HepG2 (cell line): ENCODE measurements around the gene EARS2. TPM values are rescaled to one million over a fixed set of nuclear protein-coding genes. Genes with fewer than 3 reads are reported as not detected.

Experiments
- ARNT ChIP-seq: fragments of 450-650 bp; IDR thresholded peaks from 2 replicates; pipeline ENCODE4 v1.6.1; 2017
- MEF2D ChIP-seq: sonication (generic); formaldehyde crosslinking; IDR thresholded peaks from 2 replicates; pipeline ENCODE4 v1.5.1; 2020; ENCODE audit warnings: mild to moderate bottlenecking, missing genetic modification reagents
- NR3C1 ChIP-seq: sonication (generic); formaldehyde crosslinking; IDR thresholded peaks from 2 replicates; pipeline ENCODE4 v1.4.0; 2020; ENCODE audit warnings: missing genetic modification reagents
- PHF8 ChIP-seq: sonication (generic); formaldehyde crosslinking; IDR thresholded peaks from 2 replicates; pipeline ENCODE4 v1.5.0; 2020; ENCODE audit warnings: missing genetic modification reagents
- RAD51 ChIP-seq: fragments of 450-650 bp; IDR thresholded peaks from 2 replicates; pipeline ENCODE4 v1.6.1; 2016; ENCODE audit warnings: borderline replicate concordance
- SMARCC2 ChIP-seq: fragments of 450-650 bp; IDR thresholded peaks from 2 replicates; pipeline ENCODE4 v1.6.1; 2017; ENCODE audit warnings: antibody characterized with exemption, mild to moderate bottlenecking
- TAF15 ChIP-seq: fragments of 200-400 bp; formaldehyde crosslinking; IDR thresholded peaks from one replicate; pipeline ENCODE4 v1.6.1; 2018; ENCODE audit warnings: mild to moderate bottlenecking, low read depth, low read length; ENCODE audit not compliant: poor library complexity, severe bottlenecking
- TARDBP ChIP-seq: sonication (generic); formaldehyde crosslinking; IDR thresholded peaks from 2 replicates; pipeline ENCODE4 v1.8.0; 2022; ENCODE audit warnings: mild to moderate bottlenecking, missing genetic modification reagents
- ZNF672 ChIP-seq: sonication (generic); formaldehyde crosslinking; IDR thresholded peaks from 2 replicates; pipeline ENCODE4 v1.8.1; 2022; ENCODE audit warnings: missing genetic modification reagents
- polyA plus RNA-seq, 8 experiments: library from polyadenylated mRNA; depleted of rRNA in 3 of 8; stranded (reverse) in 7 of 8; unstranded in 1 of 8; fragments of >200 nt; fragmentation: Illumina TruSeq in 4 of 8; extraction: Trizol in 4 of 8; gene quantifications; 2 replicates each; pipeline versions ENCODE4 v1.2.1 to v1.2.3, GENCODE V29; 2011 to 2016; ENCODE audit warnings: low read depth in 4 of 8, missing spikeins in 1 of 8, mixed read lengths in 1 of 8; ENCODE audit not compliant: insufficient read depth in 1 of 8
- total RNA-seq, 5 experiments: library from RNA; depleted of rRNA; stranded (reverse); fragments of >200 nt; fragmentation: Illumina TruSeq; extraction: Trizol; gene quantifications; 2 replicates each; pipeline ENCODE4 v1.2.3, GENCODE V29; 2016; ENCODE audit warnings: low read depth in 1 of 5
- TF ChIP-seq, protein P1 (sequence below): sonication (generic); formaldehyde crosslinking; IDR thresholded peaks from 2 replicates; pipeline ENCODE4 v1.4.0; 2020; ENCODE audit warnings: missing genetic modification reagents, borderline replicate concordance
- TF ChIP-seq, protein P2 (sequence below), 2 experiments: sonication (generic) in 1 of 2; formaldehyde crosslinking in 1 of 2; IDR thresholded peaks; 2 replicates each; pipeline versions ENCODE4 v1.4.0 to v1.6.1; 2016 to 2020; ENCODE audit warnings: borderline replicate concordance in 1 of 2, low read depth in 1 of 2, mild to moderate bottlenecking in 1 of 2, missing genetic modification reagents in 1 of 2
- TF ChIP-seq, protein P3 (sequence below): IDR thresholded peaks from 2 replicates; pipeline ENCODE4 v1.6.1; 2016
- TF ChIP-seq, protein P4 (sequence below): sonication (generic); formaldehyde crosslinking; IDR thresholded peaks from 2 replicates; pipeline ENCODE4 v1.9.0; 2021; ENCODE audit warnings: missing genetic modification reagents, borderline replicate concordance
- TF ChIP-seq, protein P5 (sequence below): IDR thresholded peaks from 2 replicates; pipeline ENCODE4 v1.6.1; 2016; ENCODE audit warnings: mild to moderate bottlenecking

EARS2 gene
- total and polyA plus RNA-seq, 2 of the 13 experiments (the other 11 are each of a cell fraction or from before 2014, with no cell fraction given), result 49.4 to 80.4 TPM

DNA sequence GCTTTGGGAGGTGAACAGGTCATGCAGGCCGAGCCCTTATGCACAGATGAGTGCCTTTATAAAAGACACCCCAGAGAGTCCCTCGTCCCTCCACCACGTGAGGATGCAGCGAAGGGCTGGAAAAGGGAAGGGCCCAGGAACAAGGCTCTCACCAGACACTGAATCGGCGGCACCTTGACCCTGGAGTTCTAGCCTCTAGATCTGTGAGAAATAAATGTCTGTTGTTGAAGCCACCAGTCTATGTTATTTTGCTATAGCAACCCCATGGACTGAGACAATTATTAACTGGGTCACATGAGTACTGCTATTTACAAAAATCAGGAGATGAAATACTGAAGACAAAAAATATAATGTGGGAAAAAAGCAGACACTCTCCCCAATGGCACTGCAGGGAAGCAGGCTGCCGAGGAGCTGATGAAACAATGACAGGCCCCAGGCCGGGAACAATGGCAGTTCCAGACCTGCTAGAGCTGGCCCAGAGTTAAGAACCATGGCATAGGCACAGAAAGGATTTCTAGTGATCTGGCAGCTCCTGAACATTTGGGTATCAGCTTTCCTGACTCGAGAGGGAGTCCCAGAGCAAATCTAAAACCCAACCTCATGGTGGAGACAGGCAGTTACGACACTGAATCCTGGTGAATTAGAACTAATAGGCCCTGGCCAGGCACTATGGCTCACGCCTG, 29.0 kb downstream of the EARS2 start (continued):
- TF ChIP-seq, protein P1, sequence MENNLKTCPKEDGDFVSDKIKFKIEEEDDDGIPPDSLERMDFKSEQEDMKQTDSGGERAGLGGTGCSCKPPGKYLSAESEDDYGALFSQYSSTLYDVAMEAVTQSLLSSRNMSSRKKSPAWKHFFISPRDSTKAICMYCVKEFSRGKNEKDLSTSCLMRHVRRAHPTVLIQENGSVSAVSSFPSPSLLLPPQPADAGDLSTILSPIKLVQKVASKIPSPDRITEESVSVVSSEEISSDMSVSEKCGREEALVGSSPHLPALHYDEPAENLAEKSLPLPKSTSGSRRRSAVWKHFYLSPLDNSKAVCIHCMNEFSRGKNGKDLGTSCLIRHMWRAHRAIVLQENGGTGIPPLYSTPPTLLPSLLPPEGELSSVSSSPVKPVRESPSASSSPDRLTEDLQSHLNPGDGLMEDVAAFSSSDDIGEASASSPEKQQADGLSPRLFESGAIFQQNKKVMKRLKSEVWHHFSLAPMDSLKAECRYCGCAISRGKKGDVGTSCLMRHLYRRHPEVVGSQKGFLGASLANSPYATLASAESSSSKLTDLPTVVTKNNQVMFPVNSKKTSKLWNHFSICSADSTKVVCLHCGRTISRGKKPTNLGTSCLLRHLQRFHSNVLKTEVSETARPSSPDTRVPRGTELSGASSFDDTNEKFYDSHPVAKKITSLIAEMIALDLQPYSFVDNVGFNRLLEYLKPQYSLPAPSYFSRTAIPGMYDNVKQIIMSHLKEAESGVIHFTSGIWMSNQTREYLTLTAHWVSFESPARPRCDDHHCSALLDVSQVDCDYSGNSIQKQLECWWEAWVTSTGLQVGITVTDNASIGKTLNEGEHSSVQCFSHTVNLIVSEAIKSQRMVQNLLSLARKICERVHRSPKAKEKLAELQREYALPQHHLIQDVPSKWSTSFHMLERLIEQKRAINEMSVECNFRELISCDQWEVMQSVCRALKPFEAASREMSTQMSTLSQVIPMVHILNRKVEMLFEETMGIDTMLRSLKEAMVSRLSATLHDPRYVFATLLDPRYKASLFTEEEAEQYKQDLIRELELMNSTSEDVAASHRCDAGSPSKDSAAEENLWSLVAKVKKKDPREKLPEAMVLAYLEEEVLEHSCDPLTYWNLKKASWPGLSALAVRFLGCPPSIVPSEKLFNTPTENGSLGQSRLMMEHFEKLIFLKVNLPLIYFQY, result no peak
- TF ChIP-seq TARDBP (no peak), TAF15 (no peak), ARNT (no peak), PHF8 (CRISPR knock-in tag) (no peak), MEF2D (CRISPR knock-in tag) (no peak), NR3C1 (no peak), SMARCC2 (no peak), RAD51 (no peak), ZNF672 (CRISPR knock-in tag) (no peak)
- TF ChIP-seq, protein P2, sequence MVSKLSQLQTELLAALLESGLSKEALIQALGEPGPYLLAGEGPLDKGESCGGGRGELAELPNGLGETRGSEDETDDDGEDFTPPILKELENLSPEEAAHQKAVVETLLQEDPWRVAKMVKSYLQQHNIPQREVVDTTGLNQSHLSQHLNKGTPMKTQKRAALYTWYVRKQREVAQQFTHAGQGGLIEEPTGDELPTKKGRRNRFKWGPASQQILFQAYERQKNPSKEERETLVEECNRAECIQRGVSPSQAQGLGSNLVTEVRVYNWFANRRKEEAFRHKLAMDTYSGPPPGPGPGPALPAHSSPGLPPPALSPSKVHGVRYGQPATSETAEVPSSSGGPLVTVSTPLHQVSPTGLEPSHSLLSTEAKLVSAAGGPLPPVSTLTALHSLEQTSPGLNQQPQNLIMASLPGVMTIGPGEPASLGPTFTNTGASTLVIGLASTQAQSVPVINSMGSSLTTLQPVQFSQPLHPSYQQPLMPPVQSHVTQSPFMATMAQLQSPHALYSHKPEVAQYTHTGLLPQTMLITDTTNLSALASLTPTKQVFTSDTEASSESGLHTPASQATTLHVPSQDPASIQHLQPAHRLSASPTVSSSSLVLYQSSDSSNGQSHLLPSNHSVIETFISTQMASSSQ (IDR thresholded peaks at IDR 0.05; ENCODE audit: low read depth), result peak; percentile 69; the same call in 1 of the 2 replicates
- TF ChIP-seq, protein P2 (CRISPR knock-in tag; IDR thresholded peaks at IDR 0.05; ENCODE audit: borderline replicate concordance), result no peak
- TF ChIP-seq, protein P3, sequence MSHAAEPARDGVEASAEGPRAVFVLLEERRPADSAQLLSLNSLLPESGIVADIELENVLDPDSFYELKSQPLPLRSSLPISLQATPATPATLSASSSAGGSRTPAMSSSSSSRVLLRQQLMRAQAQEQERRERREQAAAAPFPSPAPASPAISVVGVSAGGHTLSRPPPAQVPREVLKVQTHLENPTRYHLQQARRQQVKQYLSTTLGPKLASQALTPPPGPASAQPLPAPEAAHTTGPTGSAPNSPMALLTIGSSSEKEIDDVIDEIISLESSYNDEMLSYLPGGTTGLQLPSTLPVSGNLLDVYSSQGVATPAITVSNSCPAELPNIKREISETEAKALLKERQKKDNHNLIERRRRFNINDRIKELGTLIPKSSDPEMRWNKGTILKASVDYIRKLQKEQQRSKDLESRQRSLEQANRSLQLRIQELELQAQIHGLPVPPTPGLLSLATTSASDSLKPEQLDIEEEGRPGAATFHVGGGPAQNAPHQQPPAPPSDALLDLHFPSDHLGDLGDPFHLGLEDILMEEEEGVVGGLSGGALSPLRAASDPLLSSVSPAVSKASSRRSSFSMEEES, result peak; percentile 27; the same call in 1 of the 2 replicates
- TF ChIP-seq, protein P4, sequence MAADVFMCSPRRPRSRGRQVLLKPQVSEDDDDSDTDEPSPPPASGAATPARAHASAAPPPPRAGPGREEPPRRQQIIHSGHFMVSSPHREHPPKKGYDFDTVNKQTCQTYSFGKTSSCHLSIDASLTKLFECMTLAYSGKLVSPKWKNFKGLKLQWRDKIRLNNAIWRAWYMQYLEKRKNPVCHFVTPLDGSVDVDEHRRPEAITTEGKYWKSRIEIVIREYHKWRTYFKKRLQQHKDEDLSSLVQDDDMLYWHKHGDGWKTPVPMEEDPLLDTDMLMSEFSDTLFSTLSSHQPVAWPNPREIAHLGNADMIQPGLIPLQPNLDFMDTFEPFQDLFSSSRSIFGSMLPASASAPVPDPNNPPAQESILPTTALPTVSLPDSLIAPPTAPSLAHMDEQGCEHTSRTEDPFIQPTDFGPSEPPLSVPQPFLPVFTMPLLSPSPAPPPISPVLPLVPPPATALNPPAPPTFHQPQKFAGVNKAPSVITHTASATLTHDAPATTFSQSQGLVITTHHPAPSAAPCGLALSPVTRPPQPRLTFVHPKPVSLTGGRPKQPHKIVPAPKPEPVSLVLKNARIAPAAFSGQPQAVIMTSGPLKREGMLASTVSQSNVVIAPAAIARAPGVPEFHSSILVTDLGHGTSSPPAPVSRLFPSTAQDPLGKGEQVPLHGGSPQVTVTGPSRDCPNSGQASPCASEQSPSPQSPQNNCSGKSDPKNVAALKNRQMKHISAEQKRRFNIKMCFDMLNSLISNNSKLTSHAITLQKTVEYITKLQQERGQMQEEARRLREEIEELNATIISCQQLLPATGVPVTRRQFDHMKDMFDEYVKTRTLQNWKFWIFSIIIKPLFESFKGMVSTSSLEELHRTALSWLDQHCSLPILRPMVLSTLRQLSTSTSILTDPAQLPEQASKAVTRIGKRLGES (CRISPR knock-in tag), result no peak
- TF ChIP-seq, protein P5, sequence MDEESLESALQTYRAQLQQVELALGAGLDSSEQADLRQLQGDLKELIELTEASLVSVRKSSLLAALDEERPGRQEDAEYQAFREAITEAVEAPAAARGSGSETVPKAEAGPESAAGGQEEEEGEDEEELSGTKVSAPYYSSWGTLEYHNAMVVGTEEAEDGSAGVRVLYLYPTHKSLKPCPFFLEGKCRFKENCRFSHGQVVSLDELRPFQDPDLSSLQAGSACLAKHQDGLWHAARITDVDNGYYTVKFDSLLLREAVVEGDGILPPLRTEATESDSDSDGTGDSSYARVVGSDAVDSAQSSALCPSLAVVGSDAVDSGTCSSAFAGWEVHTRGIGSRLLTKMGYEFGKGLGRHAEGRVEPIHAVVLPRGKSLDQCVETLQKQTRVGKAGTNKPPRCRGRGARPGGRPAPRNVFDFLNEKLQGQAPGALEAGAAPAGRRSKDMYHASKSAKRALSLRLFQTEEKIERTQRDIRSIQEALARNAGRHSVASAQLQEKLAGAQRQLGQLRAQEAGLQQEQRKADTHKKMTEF, result peak; percentile 39; the same call in 1 of the 2 replicates
